ENCODE data around the gene PRKD3.
A peak's percentile ranks its signal among the peaks of the same experiment; 100 is the strongest.

PRKD3 gene

GRCh38 chr2:37324786-37325624, at the start of gene PRKD3:
Gene PRKD3 (minus strand): TSS chr2:37324833. CDS start chr2:37316524, 8,309 bp downstream.
- 0 out of 2 replicates have a peak, but pooled peaks cover 3% of the 10 kb centered on the region for H3K36me3 ChIP-seq
- H3K9me3 ChIP-seq = no peaks in the 10 kb centered on the region
- H3K27me3 ChIP-seq = peaks cover 37% of the 10 kb centered on the region
- peaks cover 26% of the 10 kb centered on the region for H3K4me1 ChIP-seq
- peaks cover 34% of the 10 kb centered on the region for H4K20me1 ChIP-seq
- peak within 1 kb of the TSS; percentile 89 for H3K4me2 ChIP-seq
- peak within 1 kb of the TSS; percentile 79 for H3K4me3 ChIP-seq
- no peak for TF ChIP-seq Cebpa-rat (IDR thresholded peaks at IDR 0.05)
- peak within 1 kb of the TSS; percentile 69 for H3K27ac ChIP-seq
- peak within 1 kb of the TSS; percentile 81 for H3K9ac ChIP-seq

- Histone ChIP-seq H3K4me2 (no peak overlapping the region), H3K36me3 (no peaks in the 10 kb centered on the region), H3K27me3 (no peaks in the 10 kb centered on the region)
These were observed 47.4 kb upstream of the PRKD3 start for GRCh38 chr2:37372000-37372399.

GRCh38 chr2:37370666-37371065, 46.0 kb upstream of the PRKD3 start:
- no peak overlapping the region for H3K27ac ChIP-seq
- no peaks in the 10 kb centered on the region for H3K9me3 ChIP-seq

More at GRCh38 chr2:37372000-37372399, 47.4 kb upstream of the PRKD3 start:
- Histone ChIP-seq H4K20me1 (no peaks in the 10 kb centered on the region), H3K4me1 (peaks cover 23% of the 10 kb centered on the region), H3K9ac (no peak overlapping the region), H3K27ac (no peak overlapping the region), H3K9me3 (no peaks in the 10 kb centered on the region), H3K4me3 (no peak overlapping the region)
- no peak for TF ChIP-seq Cebpa-rat (IDR thresholded peaks at IDR 0.05)

GRCh38 chr2:37367984-37368383, 43.4 kb upstream of the PRKD3 start:
- TF ChIP-seq Cebpa-rat (IDR thresholded peaks at IDR 0.05) = no peak
- H3K4me1 ChIP-seq = peaks cover 30% of the 10 kb centered on the region
- H3K27ac ChIP-seq = no peak overlapping the region
- H3K4me3 ChIP-seq = no peak overlapping the region
- peak overlapping the region; percentile 47 for H3K4me2 ChIP-seq
- no peaks in the 10 kb centered on the region for H4K20me1 ChIP-seq
- H3K9me3 ChIP-seq = no peaks in the 10 kb centered on the region
- no peaks in the 10 kb centered on the region for H3K27me3 ChIP-seq
- no peaks in the 10 kb centered on the region for H3K36me3 ChIP-seq
- no peak overlapping the region for H3K9ac ChIP-seq

More at GRCh38 chr2:37370666-37371065, 46.0 kb upstream of the PRKD3 start:
- Histone ChIP-seq H3K27me3 (no peaks in the 10 kb centered on the region), H3K9ac (no peak overlapping the region), H3K4me1 (peaks cover 28% of the 10 kb centered on the region), H3K4me3 (no peak overlapping the region), H3K4me2 (no peak overlapping the region), H3K36me3 (no peaks in the 10 kb centered on the region), H4K20me1 (no peaks in the 10 kb centered on the region)
- no peak for TF ChIP-seq Cebpa-rat (IDR thresholded peaks at IDR 0.05)

- TF ChIP-seq Cebpa-rat (IDR thresholded peaks at IDR 0.05) = no peak
- Histone ChIP-seq H3K9ac (no peak overlapping the region), H3K4me2 (peak overlapping the region; percentile 47), H3K4me1 (peaks cover 30% of the 10 kb centered on the region), H3K36me3 (no peaks in the 10 kb centered on the region), H3K27me3 (no peaks in the 10 kb centered on the region), H3K27ac (no peak overlapping the region), H4K20me1 (no peaks in the 10 kb centered on the region), H3K4me3 (no peak overlapping the region), H3K9me3 (no peaks in the 10 kb centered on the region)
These were observed 42.7 kb upstream of the PRKD3 start for GRCh38 chr2:37367310-37367709.

GRCh38 chr2:37366773-37367172, 42.1 kb upstream of the PRKD3 start:
- Histone ChIP-seq H3K27me3 (no peaks in the 10 kb centered on the region), H3K36me3 (no peaks in the 10 kb centered on the region), H3K4me1 (peaks cover 30% of the 10 kb centered on the region), H3K9ac (no peak overlapping the region), H3K4me2 (peak overlapping the region; percentile 47), H3K4me3 (no peak overlapping the region), H3K27ac (no peak overlapping the region), H4K20me1 (no peaks in the 10 kb centered on the region), H3K9me3 (no peaks in the 10 kb centered on the region)
- no peak for TF ChIP-seq Cebpa-rat (IDR thresholded peaks at IDR 0.05)

GRCh38 chr2:37365669-37366068, 41.0 kb upstream of the PRKD3 start:
- H3K27me3 ChIP-seq = no peaks in the 10 kb centered on the region
- peak overlapping the region; percentile 47 for H3K4me2 ChIP-seq
- no peaks in the 10 kb centered on the region for H3K36me3 ChIP-seq
- H3K4me3 ChIP-seq = no peak overlapping the region
- H3K27ac ChIP-seq = no peak overlapping the region
- H3K4me1 ChIP-seq = peaks cover 30% of the 10 kb centered on the region
- H3K9ac ChIP-seq = no peak overlapping the region
- H4K20me1 ChIP-seq = no peaks in the 10 kb centered on the region
- TF ChIP-seq Cebpa-rat (IDR thresholded peaks at IDR 0.05) = no peak
- H3K9me3 ChIP-seq = no peaks in the 10 kb centered on the region

GRCh38 chr2:37364351-37364750, 39.7 kb upstream of the PRKD3 start:
- Histone ChIP-seq H3K9ac (no peak overlapping the region), H3K27me3 (no peaks in the 10 kb centered on the region), H3K4me2 (no peak overlapping the region), H3K4me3 (no peak overlapping the region), H3K36me3 (no peaks in the 10 kb centered on the region), H4K20me1 (no peaks in the 10 kb centered on the region), H3K9me3 (no peaks in the 10 kb centered on the region), H3K4me1 (peaks cover 30% of the 10 kb centered on the region), H3K27ac (no peak overlapping the region)
- TF ChIP-seq Cebpa-rat (IDR thresholded peaks at IDR 0.05) = no peak

- H3K27ac ChIP-seq = no peak overlapping the region
- no peaks in the 10 kb centered on the region for H3K9me3 ChIP-seq
- no peak overlapping the region for H3K4me3 ChIP-seq
- no peak for TF ChIP-seq Cebpa-rat (IDR thresholded peaks at IDR 0.05)
- no peaks in the 10 kb centered on the region for H4K20me1 ChIP-seq
- H3K4me1 ChIP-seq = peaks cover 24% of the 10 kb centered on the region
- no peaks in the 10 kb centered on the region for H3K27me3 ChIP-seq
- H3K36me3 ChIP-seq = no peaks in the 10 kb centered on the region
- no peak overlapping the region for H3K4me2 ChIP-seq
- no peak overlapping the region for H3K9ac ChIP-seq
These were observed 37.5 kb upstream of the PRKD3 start for GRCh38 chr2:37361994-37362698.

GRCh38 chr2:37361216-37361815, 36.7 kb upstream of the PRKD3 start:
- H3K4me3 ChIP-seq = no peak overlapping the region
- TF ChIP-seq Cebpa-rat (IDR thresholded peaks at IDR 0.05) = no peak
- no peaks in the 10 kb centered on the region for H3K9me3 ChIP-seq
- no peak overlapping the region for H3K9ac ChIP-seq
- H3K4me1 ChIP-seq = peaks cover 16% of the 10 kb centered on the region
- no peaks in the 10 kb centered on the region for H3K27me3 ChIP-seq
- no peaks in the 10 kb centered on the region for H3K36me3 ChIP-seq
- H3K4me2 ChIP-seq = no peak overlapping the region
- no peaks in the 10 kb centered on the region for H4K20me1 ChIP-seq
- no peak overlapping the region for H3K27ac ChIP-seq
